ENCODE measurements around the gene KCNAB1.

DNA sequence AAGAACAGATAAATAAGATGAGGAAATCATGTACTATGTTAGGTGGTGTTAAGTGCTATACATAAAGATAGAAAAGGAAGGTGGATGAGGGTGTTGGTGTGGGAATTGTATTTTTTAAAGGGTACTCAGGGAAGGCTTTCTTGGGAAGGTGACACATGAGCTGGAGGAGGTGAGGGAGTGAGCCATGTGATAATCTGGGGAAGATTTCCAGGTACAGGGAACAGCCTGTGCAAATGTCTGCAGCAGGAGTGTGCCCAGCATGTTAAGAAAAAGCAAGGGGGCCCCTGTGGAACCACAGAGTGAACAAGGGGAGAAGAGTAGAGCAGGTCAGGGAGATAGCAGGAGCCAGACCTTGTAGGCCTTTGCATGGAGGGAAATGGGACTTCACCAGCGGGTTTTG lies 258.9 kb downstream of the KCNAB1 start:
- no peak for TF ChIP-seq HDGF (IDR thresholded peaks at IDR 0.05; ENCODE audit: borderline replicate concordance)
- no peak for TF ChIP-seq CTBP1 (IDR thresholded peaks at IDR 0.05; ENCODE audit: borderline replicate concordance)
- no peak for TF ChIP-seq TARDBP (IDR thresholded peaks at IDR 0.05)
- TF ChIP-seq ARNT (IDR thresholded peaks at IDR 0.05) = no peak
- no peak for TF ChIP-seq SP1 (IDR thresholded peaks at IDR 0.05)
- TF ChIP-seq SUZ12 (IDR thresholded peaks at IDR 0.05) = no peak

Measured in HEK293T (cell line).